HG02973 (cell line): Measurements from ENCODE around the gene FMR1NB.

Experiments
- ATAC-seq: cut with Tn5 transposase; IDR thresholded peaks from one replicate; pipeline ENCODE4 v1.9.1; 2021; ENCODE audit warnings: moderate library complexity; ENCODE audit not compliant: unreplicated experiment

FMR1NB gene, protein sequence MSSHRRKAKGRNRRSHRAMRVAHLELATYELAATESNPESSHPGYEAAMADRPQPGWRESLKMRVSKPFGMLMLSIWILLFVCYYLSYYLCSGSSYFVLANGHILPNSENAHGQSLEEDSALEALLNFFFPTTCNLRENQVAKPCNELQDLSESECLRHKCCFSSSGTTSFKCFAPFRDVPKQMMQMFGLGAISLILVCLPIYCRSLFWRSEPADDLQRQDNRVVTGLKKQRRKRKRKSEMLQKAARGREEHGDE

DNA sequence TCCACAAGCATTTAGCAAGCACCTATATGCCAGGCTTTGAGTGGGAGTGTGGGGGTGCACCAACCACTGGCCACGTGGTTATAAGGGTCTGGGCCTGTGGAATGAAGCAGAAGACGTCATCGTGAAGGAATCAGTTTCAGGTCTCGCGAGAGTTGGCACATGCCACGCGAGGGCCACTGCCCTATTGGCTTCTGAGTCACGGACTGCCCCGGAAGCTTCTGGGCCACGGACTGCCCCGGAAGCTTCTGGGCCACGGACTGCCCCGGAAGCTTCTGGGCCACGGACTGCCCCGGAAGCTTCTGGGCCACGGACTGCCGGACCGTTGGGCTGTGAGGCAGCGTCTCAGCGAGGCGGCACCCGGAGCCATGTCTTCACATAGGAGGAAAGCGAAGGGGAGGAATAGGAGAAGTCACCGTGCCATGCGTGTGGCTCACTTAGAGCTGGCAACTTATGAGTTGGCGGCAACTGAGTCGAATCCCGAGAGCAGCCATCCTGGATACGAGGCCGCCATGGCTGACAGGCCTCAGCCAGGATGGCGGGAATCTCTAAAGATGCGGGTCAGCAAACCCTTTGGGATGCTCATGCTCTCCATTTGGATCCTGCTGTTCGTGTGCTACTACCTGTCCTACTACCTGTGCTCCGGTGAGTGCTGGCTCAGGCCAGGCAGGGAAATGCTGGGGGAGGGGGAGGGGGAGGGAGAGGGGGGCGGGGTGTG lies at the start of gene FMR1NB:
Gene FMR1NB (plus strand): TSS at position 300 of the 715 bp plus-strand sequence. CDS start 66 bp downstream, at position 366.
- ATAC-seq = no peak

DNA sequence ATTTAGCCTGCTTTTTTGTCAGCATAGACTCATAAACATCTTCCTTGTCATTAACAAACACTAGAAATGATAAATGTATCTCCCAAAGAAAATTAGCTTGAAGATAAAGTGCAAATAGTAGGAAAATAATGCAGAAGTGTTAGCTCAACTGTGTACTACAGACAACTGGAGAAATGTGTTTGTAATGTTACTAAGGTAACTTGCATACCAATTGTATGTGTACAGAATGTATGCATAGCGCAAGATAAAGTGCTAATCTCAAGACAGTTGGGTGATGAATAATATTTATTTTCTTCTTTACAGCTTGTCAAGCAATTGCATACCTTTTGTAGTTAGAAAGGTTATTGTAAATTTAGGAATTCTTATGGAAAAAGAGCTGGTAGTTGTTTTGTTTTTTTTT lies 47.3 kb upstream of the FMR1NB start:
- no peak for ATAC-seq

DNA sequence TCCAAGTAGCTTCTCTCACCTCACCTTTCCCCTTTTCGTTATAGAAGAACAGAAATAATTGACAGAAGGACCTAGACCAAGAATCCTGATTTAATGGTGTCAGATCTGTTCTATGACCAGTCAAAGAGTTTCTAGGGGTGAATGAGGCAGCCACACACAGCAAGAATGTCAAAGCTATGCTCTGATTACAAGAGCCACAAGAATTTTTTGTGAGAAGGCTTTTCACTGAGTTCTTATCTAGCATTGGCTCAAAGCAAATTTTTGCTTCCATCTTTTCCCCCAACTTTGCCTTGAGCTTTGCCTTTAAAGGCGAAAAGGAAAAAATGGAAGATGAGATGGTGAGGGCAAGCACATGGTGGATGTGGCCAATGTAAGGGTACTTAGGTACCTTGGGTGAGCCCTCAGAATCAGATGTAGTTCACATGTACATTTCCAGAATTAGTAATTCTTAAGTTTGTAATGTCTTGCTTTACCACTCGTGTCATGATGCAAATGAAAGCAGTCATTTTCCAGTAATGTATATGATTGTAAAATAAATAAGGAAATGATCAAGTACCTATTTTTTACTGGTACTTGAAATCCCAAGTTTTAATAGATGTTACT lies 45.9 kb upstream of the FMR1NB start:
- ATAC-seq = no peak

DNA sequence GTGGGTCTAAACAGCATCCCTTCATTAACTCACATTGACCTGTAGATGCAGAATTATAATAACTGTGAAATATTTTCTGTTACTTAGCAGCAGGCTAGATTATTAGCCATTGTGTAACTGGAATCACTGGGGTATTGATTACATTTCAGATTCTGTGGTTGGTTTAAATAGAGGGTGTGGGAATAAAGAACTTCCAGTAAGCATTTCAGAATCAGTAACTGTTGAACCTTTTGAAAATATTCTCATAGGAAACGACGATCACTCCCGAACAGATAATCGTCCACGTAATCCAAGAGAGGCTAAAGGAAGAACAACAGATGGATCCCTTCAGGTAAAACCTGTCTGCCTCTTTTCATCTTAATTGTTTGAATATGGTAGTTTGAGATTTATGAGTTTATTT lies 35.9 kb upstream of the FMR1NB start:
- no peak for ATAC-seq

DNA sequence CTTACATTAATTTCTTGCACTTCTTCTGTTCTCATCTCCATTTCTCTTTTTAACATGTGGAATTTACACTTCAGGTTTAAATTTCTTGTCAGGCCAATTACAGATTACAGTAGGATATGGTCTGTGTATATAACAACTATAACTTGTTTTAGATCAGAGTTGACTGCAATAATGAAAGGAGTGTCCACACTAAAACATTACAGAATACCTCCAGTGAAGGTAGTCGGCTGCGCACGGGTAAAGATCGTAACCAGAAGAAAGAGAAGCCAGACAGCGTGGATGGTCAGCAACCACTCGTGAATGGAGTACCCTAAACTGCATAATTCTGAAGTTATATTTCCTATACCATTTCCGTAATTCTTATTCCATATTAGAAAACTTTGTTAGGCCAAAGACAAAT lies 32.6 kb upstream of the FMR1NB start:
- ATAC-seq = no peak

DNA sequence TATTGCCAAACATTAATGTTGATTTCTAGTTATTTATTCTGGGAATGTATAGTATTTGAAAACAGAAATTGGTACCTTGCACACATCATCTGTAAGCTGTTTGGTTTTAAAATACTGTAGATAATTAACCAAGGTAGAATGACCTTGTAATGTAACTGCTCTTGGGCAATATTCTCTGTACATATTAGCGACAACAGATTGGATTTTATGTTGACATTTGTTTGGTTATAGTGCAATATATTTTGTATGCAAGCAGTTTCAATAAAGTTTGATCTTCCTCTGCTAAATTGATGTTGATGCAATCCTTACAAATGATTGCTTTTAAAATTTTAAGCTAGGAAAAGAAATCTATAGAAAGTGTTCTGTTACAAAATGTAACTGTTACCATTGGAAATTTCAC lies 30.8 kb upstream of the FMR1NB start:
- no peak for ATAC-seq

DNA sequence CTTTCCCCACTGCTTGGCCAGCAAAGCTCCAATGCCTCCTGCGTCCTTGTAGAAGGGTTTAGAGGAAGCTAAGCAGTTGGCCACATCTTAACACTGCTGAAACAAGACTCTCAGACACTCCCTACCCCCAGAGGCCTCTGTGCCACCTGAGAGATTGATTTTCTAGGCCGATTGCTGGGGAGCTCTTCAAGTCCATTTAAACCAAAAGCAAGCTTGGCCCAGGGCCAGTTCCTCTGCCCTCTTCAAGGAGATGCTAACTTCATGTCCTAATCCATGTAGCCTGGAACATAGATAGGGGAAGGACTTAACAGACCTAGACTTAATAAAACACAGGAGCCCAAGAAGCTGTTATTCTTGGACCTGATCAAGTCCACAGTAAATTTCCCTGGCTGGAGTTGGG lies 27.2 kb upstream of the FMR1NB start:
- no peak for ATAC-seq

DNA sequence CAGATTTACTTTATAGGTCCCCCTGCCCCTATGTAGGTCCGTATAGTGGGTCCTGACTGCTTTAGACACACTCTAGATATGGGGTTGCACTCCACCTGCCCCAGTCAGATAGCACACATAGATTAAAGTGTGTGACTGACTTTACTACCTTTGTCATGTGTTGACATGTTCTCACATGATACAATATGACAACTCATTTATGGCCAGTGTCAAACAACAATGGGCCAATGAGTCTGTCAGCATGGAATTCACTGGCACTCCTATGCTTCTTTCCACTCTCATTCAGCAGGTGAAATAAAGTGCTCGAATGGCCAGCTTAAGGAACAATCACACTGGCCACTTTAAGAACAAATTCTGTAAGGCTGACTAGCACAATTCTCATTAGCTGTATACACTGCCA lies 23.8 kb upstream of the FMR1NB start:
- no peak for ATAC-seq

DNA sequence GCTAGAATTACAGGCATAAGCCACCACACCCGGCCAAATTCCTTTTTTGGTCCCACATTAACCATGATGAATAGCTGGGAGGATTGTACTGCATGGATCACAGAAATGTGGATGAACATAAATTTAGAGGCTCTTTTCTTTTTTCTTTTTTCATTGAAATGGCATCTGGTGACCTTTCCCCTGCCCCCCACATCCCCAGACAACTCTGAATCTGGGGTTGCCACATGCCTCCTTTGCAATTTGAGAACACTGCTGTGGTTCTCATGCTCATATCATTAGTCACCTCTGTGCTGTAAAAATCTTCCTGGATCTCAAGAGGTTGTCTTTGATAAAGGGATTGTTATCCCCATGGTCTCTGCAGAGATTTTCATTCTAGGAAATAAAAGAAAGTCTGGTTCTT lies 22.8 kb upstream of the FMR1NB start:
- ATAC-seq = no peak

DNA sequence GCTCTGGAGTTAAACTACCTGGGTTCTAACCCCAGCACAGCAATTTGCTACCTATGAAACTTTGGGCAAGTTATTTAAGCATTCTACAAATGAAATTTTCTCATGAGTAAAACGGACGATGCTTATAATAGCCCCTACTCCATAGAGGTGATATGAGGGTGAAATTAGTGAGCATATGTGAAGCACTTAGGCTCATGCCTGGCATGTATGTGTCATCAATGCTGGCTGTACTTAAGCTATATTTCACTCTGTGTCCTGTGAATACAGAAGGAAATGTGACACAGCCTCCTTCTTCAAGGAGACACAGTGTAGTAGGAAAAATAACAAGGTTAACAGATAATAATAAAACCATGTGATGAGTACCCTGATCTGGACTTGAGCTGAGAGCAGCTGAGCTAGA lies 20.4 kb upstream of the FMR1NB start:
- no peak for ATAC-seq

DNA sequence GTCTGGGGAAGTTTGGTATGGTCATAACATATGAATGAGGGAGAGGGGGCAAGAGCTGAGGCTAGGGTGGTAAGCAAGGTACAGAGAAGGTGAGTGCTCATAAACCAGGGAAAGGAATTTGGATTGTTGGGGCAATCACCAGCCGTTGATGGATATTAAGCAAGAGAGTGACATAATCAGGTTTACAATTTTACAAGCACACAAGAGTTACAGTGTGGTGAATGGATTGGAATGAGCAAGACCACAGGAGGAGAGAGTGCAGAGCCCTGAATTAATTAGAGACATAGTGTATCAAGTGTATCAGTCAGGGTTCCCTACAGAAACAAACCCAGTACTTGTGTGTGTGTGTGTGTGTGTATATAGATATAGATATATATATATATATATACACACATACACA lies 18.7 kb upstream of the FMR1NB start:
- no peak for ATAC-seq

DNA sequence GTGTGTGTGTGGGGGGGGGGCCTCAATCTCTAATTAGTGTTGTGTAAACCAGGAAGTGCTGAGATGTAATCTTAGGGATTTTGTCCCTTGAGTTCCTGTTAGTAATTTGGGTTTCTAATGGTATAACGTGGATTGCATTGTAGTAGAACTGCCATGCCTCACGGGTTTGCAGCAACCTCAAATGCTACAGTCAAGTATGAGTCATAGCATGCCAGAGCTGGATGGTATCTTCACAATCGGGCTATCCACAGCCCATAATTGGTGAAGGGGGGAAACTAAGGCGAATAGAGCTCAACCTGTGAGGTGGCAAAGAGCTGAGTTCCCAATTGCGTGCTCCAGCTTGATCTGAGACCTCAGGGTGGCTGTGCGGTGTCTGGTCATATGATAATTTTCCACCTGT lies 2.2 kb upstream of the FMR1NB start:
- ATAC-seq = no peak

DNA sequence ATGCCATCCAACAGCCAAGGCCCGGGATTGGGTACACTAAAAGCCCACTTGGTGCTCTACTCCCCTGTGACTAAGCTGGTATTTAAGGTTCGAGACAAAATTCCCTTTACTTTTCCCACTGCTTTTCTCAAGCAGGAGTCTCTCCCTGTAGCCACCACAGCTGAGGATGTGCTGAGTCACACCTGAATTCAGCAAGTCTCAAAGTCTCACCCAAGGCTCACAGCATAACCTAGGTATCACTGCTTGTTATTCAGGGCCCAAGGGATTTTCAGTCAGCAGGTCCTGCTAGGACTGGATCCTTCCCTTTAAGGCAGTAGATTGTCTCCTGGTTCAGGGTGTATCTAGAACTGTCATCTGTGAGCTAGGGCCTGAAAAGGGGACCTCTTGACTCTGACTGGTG lies 39.2 kb downstream of the FMR1NB start:
- no peak for ATAC-seq

DNA sequence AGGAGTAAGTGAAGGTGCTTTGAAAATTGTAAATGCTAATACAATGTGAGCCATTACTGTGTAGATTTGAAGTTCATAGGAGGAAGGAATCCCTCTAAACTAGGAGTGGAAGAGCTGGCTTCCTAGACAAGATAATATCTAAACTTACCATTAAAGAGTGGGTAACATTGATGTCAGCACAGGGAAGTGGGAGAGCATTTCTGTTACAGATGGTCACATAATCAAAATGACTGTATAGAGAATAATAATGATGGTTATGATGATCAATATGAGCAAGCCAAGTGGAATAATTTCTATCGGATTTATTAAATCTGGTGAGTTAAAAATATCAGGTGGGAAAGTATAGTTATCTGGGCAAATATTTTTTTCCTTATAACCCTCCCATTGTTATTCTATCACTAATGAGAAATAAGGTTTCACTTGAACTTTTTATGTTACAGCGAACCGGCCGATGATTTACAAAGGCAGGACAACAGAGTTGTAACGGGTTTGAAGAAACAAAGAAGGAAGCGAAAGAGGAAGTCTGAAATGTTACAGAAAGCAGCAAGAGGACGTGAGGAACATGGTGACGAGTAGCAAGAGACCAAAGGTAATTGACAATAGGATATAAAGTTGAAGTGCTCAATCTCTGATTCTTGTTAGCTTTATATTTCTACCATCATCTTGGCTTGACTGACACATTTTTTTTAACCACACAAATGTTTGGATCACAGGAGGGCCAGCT lies 43.5 kb downstream of the FMR1NB start:
- peak; percentile 92 for ATAC-seq

DNA sequence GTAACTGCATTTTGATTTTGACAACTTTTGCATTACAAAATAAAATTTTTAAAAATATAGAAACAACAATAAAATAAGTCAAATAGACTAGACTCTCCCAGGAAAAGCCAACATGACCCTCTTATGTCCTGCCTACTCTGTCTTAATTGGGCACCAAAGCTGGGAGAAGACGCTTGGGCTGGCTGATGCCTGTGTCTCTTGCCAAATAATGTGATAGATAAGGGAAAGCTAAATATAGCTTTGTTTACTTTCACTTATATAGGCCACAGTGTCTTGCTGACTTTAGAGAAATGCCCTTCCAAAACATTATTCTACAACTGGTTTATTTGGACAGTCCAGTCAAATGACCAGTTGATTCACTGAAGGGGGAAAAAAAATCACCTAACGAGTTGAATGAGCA lies 54.2 kb downstream of the FMR1NB start:
- no peak for ATAC-seq

DNA sequence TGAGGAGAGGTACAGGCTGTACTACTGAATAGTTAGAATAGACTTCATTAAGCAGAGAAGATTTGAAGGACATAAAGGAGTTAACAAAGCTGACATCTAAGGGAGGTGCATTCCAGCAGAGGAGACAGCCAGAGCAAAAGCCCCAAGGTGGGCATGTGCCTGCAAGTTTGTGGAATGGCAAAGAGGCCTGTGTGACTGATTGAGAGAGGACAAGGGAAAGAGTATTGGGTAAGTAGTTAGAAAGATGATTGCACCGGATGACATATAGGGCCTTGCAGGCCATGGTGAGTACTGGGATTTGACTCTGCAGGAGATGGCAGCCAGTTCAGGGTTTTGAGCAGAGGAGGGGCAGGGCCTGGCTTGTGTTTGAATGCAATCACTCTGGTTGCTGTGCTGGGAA lies 55.9 kb downstream of the FMR1NB start:
- no peak for ATAC-seq

DNA sequence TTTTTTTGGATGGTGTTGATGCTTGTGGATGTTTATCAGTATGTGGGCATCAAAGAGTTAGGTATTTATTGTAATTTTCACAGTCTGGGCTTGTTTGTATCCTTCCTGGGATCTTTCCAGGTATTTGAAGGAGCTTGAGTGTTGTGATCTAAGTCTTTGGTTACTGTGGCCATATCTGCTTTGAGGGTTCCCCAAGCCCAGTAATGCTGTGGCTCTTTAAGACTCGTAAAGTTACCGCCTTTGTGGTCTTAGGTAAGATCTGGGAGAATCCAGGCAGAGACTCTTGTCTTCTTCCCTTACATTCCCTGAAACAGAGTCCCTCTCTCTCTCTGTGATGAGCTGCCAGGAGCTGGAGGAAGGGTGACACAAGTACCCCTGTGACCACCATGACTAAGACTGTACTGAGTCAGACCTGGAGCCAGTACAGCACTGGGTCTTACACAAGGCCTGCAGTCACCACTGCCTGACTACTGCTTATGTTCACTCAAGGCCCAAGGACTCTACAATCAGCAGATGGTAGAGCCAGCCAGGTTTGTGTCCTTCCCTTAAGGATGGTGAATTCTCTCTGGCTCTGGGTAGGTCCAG lies 62.2 kb downstream of the FMR1NB start:
- no peak for ATAC-seq

DNA sequence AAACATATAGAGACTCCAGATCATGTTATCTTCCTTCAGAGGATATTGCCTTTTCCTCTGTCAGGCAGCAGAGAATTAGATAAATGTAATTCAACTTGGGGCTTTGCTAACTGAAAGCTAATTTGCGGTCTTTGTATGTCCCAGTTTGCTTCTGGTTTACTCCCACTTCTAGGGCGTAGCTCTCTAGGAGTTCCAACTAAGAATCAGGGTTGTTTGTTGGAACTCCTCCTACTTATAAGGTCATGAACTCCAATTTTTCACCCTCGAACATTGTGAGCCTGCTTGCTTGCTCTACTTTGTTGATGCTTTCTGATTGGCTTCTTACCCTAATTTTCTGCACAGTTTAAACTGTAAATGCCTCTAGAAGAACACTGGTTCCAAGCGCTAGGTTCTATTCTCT lies 66.1 kb downstream of the FMR1NB start:
- ATAC-seq = no peak

DNA sequence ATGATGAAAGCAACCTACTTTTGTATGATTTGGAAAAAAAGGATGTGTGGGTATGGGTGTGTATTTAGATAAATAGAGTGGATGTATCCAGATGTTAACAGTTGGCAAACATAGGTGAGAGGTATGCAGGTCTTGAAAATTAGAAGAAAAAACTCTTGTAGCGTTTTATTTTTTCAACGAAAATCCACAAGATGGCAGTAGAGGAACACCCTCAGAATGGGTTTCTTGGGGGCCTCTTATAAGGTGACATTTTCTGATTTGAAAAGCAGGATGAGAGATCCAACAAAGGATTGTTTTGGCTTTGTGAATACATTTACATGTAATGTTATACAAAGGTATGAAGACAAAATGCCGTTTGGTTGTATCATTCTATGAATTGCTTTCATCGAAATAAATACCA lies 68.3 kb downstream of the FMR1NB start:
- no peak for ATAC-seq

DNA sequence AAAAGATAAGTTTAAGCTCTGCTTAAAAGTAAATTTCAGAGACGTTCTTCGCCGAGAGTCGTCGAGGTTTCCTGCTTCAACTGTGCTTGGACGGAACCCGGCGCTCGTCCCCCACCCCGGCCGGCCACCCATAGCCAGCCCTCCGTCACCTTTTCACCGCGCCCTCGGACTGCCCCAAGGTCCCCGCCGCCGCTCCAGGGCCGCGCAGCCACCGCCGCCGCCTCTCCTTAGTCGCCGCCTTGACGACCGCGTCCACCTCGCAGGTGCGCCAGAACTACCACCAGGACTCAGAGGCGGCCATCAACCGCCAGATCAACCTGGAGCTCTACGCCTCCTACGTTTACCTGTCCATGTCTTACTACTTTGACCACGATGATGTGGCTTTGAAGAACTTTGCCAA lies 70.8 kb downstream of the FMR1NB start:
- no peak for ATAC-seq

DNA sequence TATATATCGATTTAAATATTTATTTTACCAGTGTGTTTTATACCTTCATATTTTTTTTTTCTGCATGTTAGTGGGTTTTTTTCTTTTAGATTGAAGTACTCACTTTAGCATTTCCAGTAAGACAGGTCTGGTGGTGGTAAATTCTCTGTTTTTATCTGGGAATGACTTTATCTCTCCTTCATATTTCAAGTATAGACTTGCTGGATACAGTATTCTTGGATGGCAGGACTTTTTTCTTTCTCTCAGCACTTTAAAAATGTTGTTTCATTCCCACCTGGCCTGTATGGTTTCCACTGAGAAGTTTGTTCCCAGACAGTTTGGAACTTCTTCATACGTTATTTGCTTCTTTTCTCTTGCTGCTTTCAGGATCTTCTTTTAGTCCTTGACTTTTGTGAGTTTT lies 86.1 kb downstream of the FMR1NB start:
- ATAC-seq = no peak
